Panc1 (cell line): ENCODE results near the gene VWA2. TPM values are rescaled to one million over a fixed set of nuclear protein-coding genes. Genes with fewer than 3 reads are reported as not detected.

Source experiments
- ATAC-seq: fragments of 200-7000 bp; cut with Tn5 transposase; 2 replicates; pipeline ENCODE4 v1.9.1; 2020; ENCODE audit warnings: mild to moderate bottlenecking, moderate library complexity
- BruUV-seq: library from RNA; stranded (reverse); fragments of 400-500 nt; replicated peaks from 2 replicates; lab custom pipeline; 2021; lab: Mats Ljungman, UMichigan
- CTCF ChIA-PET: fragments of 300-600 bp; sonication (Branson Sonifier 250); formaldehyde crosslinking; loops from one replicate; lab custom pipeline; 2022; ENCODE audit warnings: antibody characterized with exemption; lab: Charles Lee
- POLR2A ChIA-PET: fragments of 300-600 bp; sonication (Branson Sonifier 250); formaldehyde crosslinking; loops from one replicate; lab custom pipeline; 2022; ENCODE audit warnings: antibody characterized with exemption; lab: Charles Lee
- DNase-seq: peaks from one replicate; pipeline ENCODE4 v3.0.0-alpha.2; 2010; ENCODE audit warnings: low read depth, low spot score
- H3K27ac ChIP-seq: 2 replicates; pipeline ENCODE4 v1.5.1; 2011; ENCODE audit warnings: mild to moderate bottlenecking, low read length, inconsistent platforms
- H3K27me3 ChIP-seq: fragments of 200-500 bp; sonication (Bioruptor generic); 2 replicates; pipeline ENCODE4 v1.6.0; 2014; ENCODE audit warnings: low read length, inconsistent platforms; ENCODE audit not compliant: control insufficient read depth, insufficient read depth
- H3K36me3 ChIP-seq: fragments of 200-500 bp; sonication (Bioruptor generic); 2 replicates; pipeline ENCODE4 v1.5.1; 2014; ENCODE audit warnings: inconsistent platforms, mild to moderate bottlenecking, low read length, moderate library complexity; ENCODE audit not compliant: control insufficient read depth, insufficient read depth
- H3K4me1 ChIP-seq: 2 replicates; pipeline ENCODE4 v1.5.1; 2011; ENCODE audit warnings: inconsistent platforms, mild to moderate bottlenecking, low read length, moderate library complexity; ENCODE audit not compliant: control insufficient read depth, insufficient read depth
- H3K4me3 ChIP-seq, 2 experiments: 2 replicates each; pipeline ENCODE4 v1.5.1; 2011 to 2012; ENCODE audit warnings: low read depth in 2 of 2, low read length in 2 of 2, mild to moderate bottlenecking in 2 of 2, inconsistent platforms in 1 of 2, moderate library complexity in 1 of 2
- H3K9me3 ChIP-seq: fragments of 200-500 bp; sonication (Bioruptor generic); 2 replicates; pipeline ENCODE4 v1.5.1; 2014; ENCODE audit warnings: low read depth, mild to moderate bottlenecking, inconsistent platforms, low read length, moderate library complexity; ENCODE audit not compliant: control insufficient read depth, insufficient read depth
- CTCF ChIP-seq: fragments of 450-650 bp; IDR thresholded peaks from 2 replicates; pipeline ENCODE4 v1.5.1; 2017; ENCODE audit warnings: mild to moderate bottlenecking
- POLR2AphosphoS5 ChIP-seq: IDR thresholded peaks from 2 replicates; pipeline ENCODE4 v1.6.1; 2012; ENCODE audit warnings: mild to moderate bottlenecking, low read depth, low read length, moderate library complexity
- REST ChIP-seq, 2 experiments: IDR thresholded peaks; 2 replicates each; pipeline ENCODE4 v1.6.1; 2011 to 2012; ENCODE audit warnings: low read depth in 2 of 2, control low read depth in 1 of 2, low read length in 1 of 2, mild to moderate bottlenecking in 1 of 2, moderate library complexity in 1 of 2; ENCODE audit not compliant: insufficient read depth in 1 of 2
- SIN3A ChIP-seq: IDR thresholded peaks from 2 replicates; pipeline ENCODE4 v1.6.1; 2012; ENCODE audit warnings: low read depth, mild to moderate bottlenecking, low read length, moderate library complexity, borderline replicate concordance; ENCODE audit not compliant: insufficient read depth
- TCF7L2 ChIP-seq: IDR thresholded peaks from 2 replicates; pipeline ENCODE4 v1.6.1; 2011; ENCODE audit warnings: mild to moderate bottlenecking, low read depth, low read length, inconsistent platforms
- in situ Hi-C: cut with HindIII; loops from 2 replicates; pipeline ENCODE4 v1.10.0; 2016; ENCODE audit warnings: low sequenced_read_pairs, low pct_unique_long_range_greater_than_20kb
- intact Hi-C: fragments of 100-400 bp; cut with micrococcal nuclease; formaldehyde crosslinking; loops from one replicate; pipeline ENCODE4 v1.10.0; 2022; ENCODE audit not compliant: unreplicated experiment
- total RNA-seq: library from RNA; stranded (reverse); gene quantifications from one replicate; pipeline ENCODE4 v1.2.1, GENCODE V29; 2021; ENCODE audit not compliant: unreplicated experiment

The VWA2 gene
- total RNA-seq, 1 experiment from 2014 or later: 0.77 TPM

GRCh38 chr10:114220281-114220680, 18.8 kb upstream of the VWA2 start:
- DNase-seq (no peak), ATAC-seq (no peak)
- no TSS peak for BruUV-seq
- TF ChIP-seq CTCF (no peak), POLR2AphosphoS5 (no peak), REST (IDR thresholded peaks at IDR 0.05; ENCODE audit: insufficient read depth in 1 of 2, low read depth in 2 of 2, low read length in 1 of 2) (no peak), SIN3A (no peak), TCF7L2 (no peak)
- ChIA-PET CTCF (no interaction called here), POLR2A (no interaction called here)
- Histone ChIP-seq H3K27ac (no peak overlapping the region), H3K36me3 (no peaks in the 10 kb centered on the region), H3K4me3 (no peak overlapping the region), H3K27me3 (peaks cover 30% of the 10 kb centered on the region), H3K9me3 (no peaks in the 10 kb centered on the region), H3K4me1 (no peaks in the 10 kb centered on the region)
- in situ Hi-C loops: no loop called here
- intact Hi-C loops: no loop called here

GRCh38 chr10:114221235-114221634, 17.8 kb upstream of the VWA2 start:
- peaks cover 31% of the 10 kb centered on the region for H3K27me3 ChIP-seq
- intact Hi-C loops: no loop called here
- no TSS peak for BruUV-seq
- H3K9me3 ChIP-seq: no peaks in the 10 kb centered on the region
- no peak overlapping the region for H3K27ac ChIP-seq
- DNase-seq (no peak), ATAC-seq (no peak)
- CTCF ChIA-PET: no interaction called here
- H3K4me1 ChIP-seq: no peaks in the 10 kb centered on the region
- in situ Hi-C loops: no loop called here
- H3K36me3 ChIP-seq: no peaks in the 10 kb centered on the region
- no peak for TF ChIP-seq SIN3A
- no peak for TF ChIP-seq REST (IDR thresholded peaks at IDR 0.05; ENCODE audit: insufficient read depth in 1 of 2, low read depth in 2 of 2, low read length in 1 of 2)
- TF ChIP-seq TCF7L2: no peak
- no peak for TF ChIP-seq POLR2AphosphoS5
- no peak for TF ChIP-seq CTCF
- no peak overlapping the region for H3K4me3 ChIP-seq
- POLR2A ChIA-PET: no interaction called here
